CD4-positive, alpha-beta T cell treated with Interleukin-10 for 1 hour (primary cell): ENCODE data around the gene RAPGEF1.
A peak's percentile ranks its signal among the peaks of the same experiment; 100 is the strongest.
"Not testable (repeated sequence)": the region's sequence is repeated elsewhere in the genome, so short reads cannot be mapped to it uniquely, and the experiment has no call there.

Source experiments
- DNase-seq: peaks from one replicate; pipeline ENCODE4 v3.0.0-alpha.2; 2020

RAPGEF1 gene

GRCh38 chr9:131739959-131740648 lies at the start of gene RAPGEF1:
TSS of gene RAPGEF1 (minus strand) at chr9:131740076. CDS start at chr9:131739830, 246 bp downstream.
- DNase-seq: peak; percentile 83

- no peak for DNase-seq
These were observed 49.0 kb upstream of the RAPGEF1 start for GRCh38 chr9:131788851-131789250.

GRCh38 chr9:131787838-131788237 lies 48.0 kb upstream of the RAPGEF1 start:
- no peak for DNase-seq

DNA sequence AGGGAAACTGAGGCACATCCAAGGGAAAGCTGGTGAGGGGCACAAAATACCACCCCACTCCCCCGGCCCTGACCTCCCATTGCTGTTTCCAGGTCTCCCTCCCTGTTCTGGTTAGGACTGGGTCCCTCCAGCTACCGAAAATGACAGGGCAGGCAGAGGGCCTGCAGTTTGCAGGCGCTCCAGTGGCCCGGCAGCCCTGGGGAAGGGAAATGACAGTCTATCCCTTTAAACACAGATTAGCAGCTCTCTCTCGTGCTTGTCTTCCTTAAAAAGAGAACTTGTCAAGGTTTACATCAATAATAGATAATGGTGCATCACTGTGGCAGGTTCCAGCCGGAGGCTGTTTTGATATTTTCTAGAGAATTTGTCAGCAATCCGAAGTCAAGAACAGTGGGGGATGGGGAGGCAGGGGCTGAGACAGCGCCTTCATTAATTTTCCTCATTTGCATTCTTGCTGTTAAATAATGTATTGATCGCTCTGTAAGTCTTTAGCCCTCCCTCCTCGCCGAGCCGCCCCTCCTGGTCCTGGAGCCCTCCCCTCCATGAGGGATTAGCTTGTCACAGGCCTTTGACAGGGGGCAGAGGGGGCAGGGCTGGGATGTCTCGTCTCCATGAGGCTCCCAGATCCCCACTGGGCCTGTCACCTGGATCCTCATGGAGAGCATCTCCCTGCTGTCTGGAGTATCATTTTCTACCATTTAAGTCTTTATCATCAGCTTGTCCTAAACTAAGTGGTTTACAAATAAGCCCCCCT lies 45.0 kb upstream of the RAPGEF1 start:
- DNase-seq: no peak

- DNase-seq: no peak
These were observed 41.2 kb upstream of the RAPGEF1 start for GRCh38 chr9:131781069-131781468.

GRCh38 chr9:131776473-131776872 lies 36.6 kb upstream of the RAPGEF1 start:
- DNase-seq: no peak

DNA sequence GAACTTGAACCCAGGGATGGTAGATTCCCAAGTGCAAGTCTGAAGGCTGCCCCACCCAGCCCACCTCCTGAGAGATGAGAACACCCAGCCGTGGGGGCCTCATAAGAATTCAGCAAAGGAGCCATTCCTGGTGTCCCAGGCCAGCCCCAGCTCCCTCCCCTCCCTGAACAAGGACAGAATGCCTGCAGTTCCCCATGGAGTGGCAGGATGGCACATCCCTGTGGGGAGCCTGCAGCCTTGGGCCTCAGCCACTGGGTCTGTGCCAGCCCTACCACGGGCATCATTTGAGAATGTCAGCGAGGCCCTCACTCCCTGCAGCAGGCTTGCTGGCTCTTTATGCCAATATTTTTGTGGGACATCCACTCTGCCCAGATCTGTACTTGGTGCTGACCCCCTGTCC lies 36.2 kb upstream of the RAPGEF1 start:
- DNase-seq: no peak

- no peak for DNase-seq
These were observed 34.8 kb upstream of the RAPGEF1 start for GRCh38 chr9:131774636-131775035.

DNA sequence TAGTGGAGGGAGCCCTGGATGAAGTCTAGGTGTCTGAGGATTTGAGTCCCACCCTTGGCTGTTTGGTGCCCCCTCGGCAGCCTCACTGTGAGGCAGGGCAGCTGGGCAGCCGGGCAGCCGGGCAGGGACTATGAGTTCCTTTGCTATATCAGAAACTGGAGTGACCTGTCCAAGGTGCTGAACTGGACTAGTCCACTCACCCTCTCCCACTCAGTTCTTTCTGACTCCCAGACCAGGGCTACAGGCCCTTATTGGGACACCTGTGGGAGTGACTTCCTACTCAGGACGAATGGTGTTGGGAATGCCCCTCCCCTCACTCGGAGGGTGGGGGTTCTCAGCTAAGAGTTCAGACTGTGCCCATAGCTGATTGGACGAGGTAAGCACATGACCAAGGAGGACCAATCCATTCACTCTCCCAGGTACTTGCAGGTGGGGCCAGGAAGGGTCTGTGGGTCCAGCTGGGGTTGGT lies 34.1 kb upstream of the RAPGEF1 start:
- peak; percentile 17 for DNase-seq

GRCh38 chr9:131772940-131773339 lies 33.1 kb upstream of the RAPGEF1 start:
- DNase-seq: no peak

- DNase-seq: no peak
These were observed 31.8 kb upstream of the RAPGEF1 start for GRCh38 chr9:131771646-131772045.

GRCh38 chr9:131769361-131769760 lies 29.5 kb upstream of the RAPGEF1 start:
- no peak for DNase-seq

GRCh38 chr9:131764568-131764967 lies 24.7 kb upstream of the RAPGEF1 start:
- DNase-seq: no peak

- peak; percentile 78 for DNase-seq
These were observed 22.6 kb upstream of the RAPGEF1 start for GRCh38 chr9:131762356-131762932.

DNA sequence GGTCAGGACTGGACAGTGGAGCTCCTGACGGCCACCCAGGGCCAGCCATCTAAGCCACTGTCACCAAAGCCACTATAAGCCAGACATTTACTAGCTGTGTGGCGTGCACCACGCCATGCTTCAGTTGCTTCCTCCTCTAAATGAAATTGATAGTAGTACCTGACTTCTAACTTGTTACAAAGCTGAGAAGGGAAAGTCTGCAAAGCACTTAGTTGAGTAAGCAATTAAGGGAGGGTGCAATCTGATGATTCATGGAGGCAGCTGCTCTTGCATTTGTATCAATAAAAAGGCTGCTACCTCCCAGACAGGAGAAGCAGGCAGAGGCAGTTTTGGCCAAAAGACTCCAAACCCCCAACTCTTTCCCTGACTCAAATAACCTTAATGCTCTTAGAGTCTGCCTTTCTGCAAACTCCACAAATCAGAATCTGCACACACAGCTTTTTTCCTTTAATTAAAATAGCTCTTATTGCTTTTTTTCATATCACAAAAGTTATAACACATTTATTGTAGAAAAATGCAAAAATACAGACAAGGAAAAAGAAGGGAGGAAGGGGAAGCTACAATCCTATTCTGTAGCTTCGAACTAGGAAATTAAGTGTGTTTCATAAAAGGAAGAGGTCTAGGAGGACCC lies 19.3 kb upstream of the RAPGEF1 start:
- no peak for DNase-seq

DNA sequence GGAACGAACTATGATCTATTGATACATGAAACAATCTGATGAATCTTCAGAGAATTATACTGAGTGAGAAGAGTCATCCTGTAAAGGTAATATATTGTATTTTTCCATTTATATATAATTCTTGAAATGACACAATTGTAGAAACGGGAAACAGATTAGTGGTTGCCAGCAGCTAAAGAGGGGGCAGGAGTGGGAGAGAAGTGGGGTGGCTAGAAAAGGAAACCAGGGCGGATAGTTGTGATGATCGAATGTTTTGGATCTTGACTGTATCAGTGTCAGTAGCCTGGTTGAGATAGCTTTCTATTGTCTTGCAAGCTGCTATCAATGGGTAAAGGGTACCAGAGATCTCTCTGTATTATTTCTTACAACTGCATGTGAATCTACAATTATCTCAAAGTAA lies 17.7 kb upstream of the RAPGEF1 start:
- DNase-seq: no peak

- peak; percentile 87 for DNase-seq
These were observed 15.8 kb upstream of the RAPGEF1 start for GRCh38 chr9:131755541-131756198.

- DNase-seq: no peak
These were observed 15.0 kb upstream of the RAPGEF1 start for GRCh38 chr9:131754846-131755245.

GRCh38 chr9:131753751-131754150 lies 13.9 kb upstream of the RAPGEF1 start:
- DNase-seq: not testable (repeated sequence)

- DNase-seq: no peak
These were observed 12.5 kb upstream of the RAPGEF1 start for GRCh38 chr9:131752231-131752884.

- DNase-seq: no peak
These were observed 8.6 kb upstream of the RAPGEF1 start for GRCh38 chr9:131748411-131748955.

- DNase-seq: peak; percentile 68
These were observed 7.5 kb upstream of the RAPGEF1 start for GRCh38 chr9:131747352-131747751.
